Astrocyte (in vitro differentiated cells and primary cell): Measurements from ENCODE around the gene SLC5A4. TPM values are rescaled to one million over a fixed set of nuclear protein-coding genes. Genes with fewer than 3 reads are reported as not detected.

Experiments
- DNase-seq: peaks from one replicate; pipeline ENCODE4 v3.0.0-alpha.2; 2010; ENCODE audit warnings: low read depth
- FAIRE-seq: peaks from 2 replicates; lab custom pipeline; 2011; peaks lifted over from hg19 to GRCh38; lab: Jason Lieb, UNC
- H2AFZ ChIP-seq: 2 replicates; pipeline ENCODE4 v1.6.0; 2012; ENCODE audit warnings: low read depth, low read length, inconsistent platforms
- H3K27ac ChIP-seq: 2 replicates; pipeline ENCODE4 v1.5.1; 2011; ENCODE audit warnings: low read depth, low read length, inconsistent platforms
- H3K27me3 ChIP-seq: 2 replicates; pipeline ENCODE4 v1.6.0; 2011; ENCODE audit warnings: low read length, inconsistent platforms; ENCODE audit not compliant: insufficient read depth
- H3K36me3 ChIP-seq: 2 replicates; pipeline ENCODE4 v1.5.1; 2011; ENCODE audit warnings: low read length, inconsistent platforms; ENCODE audit not compliant: insufficient read depth
- H3K4me1 ChIP-seq: 2 replicates; pipeline ENCODE4 v1.5.1; 2011; ENCODE audit warnings: low read length, inconsistent platforms; ENCODE audit not compliant: insufficient read depth
- H3K4me2 ChIP-seq: 2 replicates; pipeline ENCODE4 v1.6.0; 2012; ENCODE audit warnings: low read length, inconsistent platforms
- H3K4me3 ChIP-seq: 2 replicates; pipeline ENCODE4 v1.5.1; 2011; ENCODE audit warnings: low read depth, mild to moderate bottlenecking, low read length, inconsistent platforms; ENCODE audit not compliant: insufficient read depth
- H3K79me2 ChIP-seq: 2 replicates; pipeline ENCODE4 v1.6.0; 2012; ENCODE audit warnings: mild to moderate bottlenecking, low read length, inconsistent platforms; ENCODE audit not compliant: insufficient read depth
- H3K9ac ChIP-seq: 2 replicates; pipeline ENCODE4 v1.6.0; 2012; ENCODE audit warnings: mild to moderate bottlenecking, low read length, inconsistent platforms
- H3K9me3 ChIP-seq: 2 replicates; pipeline ENCODE4 v1.5.1; 2012; ENCODE audit warnings: low read depth, mild to moderate bottlenecking, low read length, inconsistent platforms; ENCODE audit not compliant: insufficient read depth
- H4K20me1 ChIP-seq: 2 replicates; pipeline ENCODE4 v1.6.0; 2012; ENCODE audit warnings: low read length, inconsistent platforms; ENCODE audit not compliant: insufficient read depth
- H3K27ac Mint-ChIP-seq: one replicate; pipeline ENCODE4 v1.8.0; 2021; ENCODE audit warnings: mild to moderate bottlenecking, mixed read lengths; ENCODE audit not compliant: unreplicated experiment
- H3K27me3 Mint-ChIP-seq: one replicate; pipeline ENCODE4 v1.8.0; 2021; ENCODE audit warnings: low read depth, mixed read lengths; ENCODE audit not compliant: unreplicated experiment
- H3K36me3 Mint-ChIP-seq: one replicate; pipeline ENCODE4 v1.8.0; 2021; ENCODE audit warnings: low read depth, mixed read lengths; ENCODE audit not compliant: unreplicated experiment
- H3K4me1 Mint-ChIP-seq: one replicate; pipeline ENCODE4 v1.8.0; 2021; ENCODE audit warnings: low read depth, mixed read lengths; ENCODE audit not compliant: unreplicated experiment
- H3K4me3 Mint-ChIP-seq: one replicate; pipeline ENCODE4 v1.8.0; 2021; ENCODE audit warnings: mild to moderate bottlenecking, moderate library complexity, mixed read lengths; ENCODE audit not compliant: unreplicated experiment
- H3K9me3 Mint-ChIP-seq: one replicate; pipeline ENCODE4 v1.8.0; 2021; ENCODE audit warnings: mild to moderate bottlenecking, mixed read lengths; ENCODE audit not compliant: unreplicated experiment
- EZH2 ChIP-seq: IDR thresholded peaks from 2 replicates; pipeline ENCODE4 v1.6.1; 2012; ENCODE audit warnings: mild to moderate bottlenecking, low read length, inconsistent platforms; ENCODE audit not compliant: insufficient read depth
- total RNA-seq: library from RNA; stranded (reverse); gene quantifications from 2 replicates; pipeline ENCODE4 v1.2.1, GENCODE V29; 2021
- TF ChIP-seq, protein P1 (sequence below): IDR thresholded peaks from 2 replicates; pipeline ENCODE4 v1.5.1; 2011; ENCODE audit warnings: low read depth, mild to moderate bottlenecking, inconsistent platforms, low read length, moderate library complexity; ENCODE audit not compliant: insufficient read depth

The SLC5A4 gene
- total RNA-seq, 1 donor from 2014 or later: 0.14 TPM

GRCh38 chr22:32206774-32207758 lies 48.1 kb downstream of the SLC5A4 start:
- Mint-ChIP-seq H3K4me1 (peaks cover 3% of the 10 kb centered on the region), H3K27me3 (peaks cover 40% of the 10 kb centered on the region), H3K27ac (no peak overlapping the region), H3K9me3 (no peaks in the 10 kb centered on the region), H3K4me3 (no peak overlapping the region), H3K36me3 (no peaks in the 10 kb centered on the region)
- Histone ChIP-seq H3K36me3 (no peaks in the 10 kb centered on the region), H3K9me3 (no peaks in the 10 kb centered on the region), H3K4me3 (no peak overlapping the region), H3K27me3 (no peaks in the 10 kb centered on the region), H3K9ac (no peak overlapping the region), H3K79me2 (no peaks in the 10 kb centered on the region), H3K4me2 (no peak overlapping the region), H4K20me1 (no peaks in the 10 kb centered on the region), H2AFZ (no peak overlapping the region), H3K4me1 (no peaks in the 10 kb centered on the region), H3K27ac (no peak overlapping the region)
- FAIRE-seq (no peak), DNase-seq (no peak)
- TF ChIP-seq, protein P1, sequence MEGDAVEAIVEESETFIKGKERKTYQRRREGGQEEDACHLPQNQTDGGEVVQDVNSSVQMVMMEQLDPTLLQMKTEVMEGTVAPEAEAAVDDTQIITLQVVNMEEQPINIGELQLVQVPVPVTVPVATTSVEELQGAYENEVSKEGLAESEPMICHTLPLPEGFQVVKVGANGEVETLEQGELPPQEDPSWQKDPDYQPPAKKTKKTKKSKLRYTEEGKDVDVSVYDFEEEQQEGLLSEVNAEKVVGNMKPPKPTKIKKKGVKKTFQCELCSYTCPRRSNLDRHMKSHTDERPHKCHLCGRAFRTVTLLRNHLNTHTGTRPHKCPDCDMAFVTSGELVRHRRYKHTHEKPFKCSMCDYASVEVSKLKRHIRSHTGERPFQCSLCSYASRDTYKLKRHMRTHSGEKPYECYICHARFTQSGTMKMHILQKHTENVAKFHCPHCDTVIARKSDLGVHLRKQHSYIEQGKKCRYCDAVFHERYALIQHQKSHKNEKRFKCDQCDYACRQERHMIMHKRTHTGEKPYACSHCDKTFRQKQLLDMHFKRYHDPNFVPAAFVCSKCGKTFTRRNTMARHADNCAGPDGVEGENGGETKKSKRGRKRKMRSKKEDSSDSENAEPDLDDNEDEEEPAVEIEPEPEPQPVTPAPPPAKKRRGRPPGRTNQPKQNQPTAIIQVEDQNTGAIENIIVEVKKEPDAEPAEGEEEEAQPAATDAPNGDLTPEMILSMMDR: peak; percentile 25
- no peak for TF ChIP-seq EZH2

- no peaks in the 10 kb centered on the region for H3K36me3 Mint-ChIP-seq
- Histone ChIP-seq H3K9me3 (no peaks in the 10 kb centered on the region), H3K36me3 (no peaks in the 10 kb centered on the region), H3K27ac (no peak overlapping the region), H3K4me2 (no peak overlapping the region), H3K27me3 (no peaks in the 10 kb centered on the region), H3K4me3 (no peak overlapping the region), H4K20me1 (no peaks in the 10 kb centered on the region), H3K9ac (no peak overlapping the region), H3K4me1 (no peaks in the 10 kb centered on the region), H2AFZ (no peak overlapping the region), H3K79me2 (no peaks in the 10 kb centered on the region)
- FAIRE-seq (no peak), DNase-seq (no peak)
- TF ChIP-seq, protein P1: no peak
- TF ChIP-seq EZH2: no peak
- H3K4me3 Mint-ChIP-seq: no peak overlapping the region
- H3K27ac Mint-ChIP-seq: no peak overlapping the region
- H3K4me1 Mint-ChIP-seq: peaks cover 3% of the 10 kb centered on the region
- peaks cover 46% of the 10 kb centered on the region for H3K27me3 Mint-ChIP-seq
- H3K9me3 Mint-ChIP-seq: no peaks in the 10 kb centered on the region
Measured at GRCh38 chr22:32205974-32206773, 49.0 kb downstream of the SLC5A4 start.
